ENCODE data around the gene C1orf167. TPM values are rescaled to one million over a fixed set of nuclear protein-coding genes. Genes with fewer than 3 reads are reported as not detected.
A peak's percentile ranks its signal among the peaks of the same experiment; 100 is the strongest.

The C1orf167 gene
- total and polyA plus RNA-seq, 10 of the 15 experiments (the other 5 are each of a cell fraction or from before 2014, with no cell fraction given), result 0.17 to 0.31 TPM; not detected in 8

DNA sequence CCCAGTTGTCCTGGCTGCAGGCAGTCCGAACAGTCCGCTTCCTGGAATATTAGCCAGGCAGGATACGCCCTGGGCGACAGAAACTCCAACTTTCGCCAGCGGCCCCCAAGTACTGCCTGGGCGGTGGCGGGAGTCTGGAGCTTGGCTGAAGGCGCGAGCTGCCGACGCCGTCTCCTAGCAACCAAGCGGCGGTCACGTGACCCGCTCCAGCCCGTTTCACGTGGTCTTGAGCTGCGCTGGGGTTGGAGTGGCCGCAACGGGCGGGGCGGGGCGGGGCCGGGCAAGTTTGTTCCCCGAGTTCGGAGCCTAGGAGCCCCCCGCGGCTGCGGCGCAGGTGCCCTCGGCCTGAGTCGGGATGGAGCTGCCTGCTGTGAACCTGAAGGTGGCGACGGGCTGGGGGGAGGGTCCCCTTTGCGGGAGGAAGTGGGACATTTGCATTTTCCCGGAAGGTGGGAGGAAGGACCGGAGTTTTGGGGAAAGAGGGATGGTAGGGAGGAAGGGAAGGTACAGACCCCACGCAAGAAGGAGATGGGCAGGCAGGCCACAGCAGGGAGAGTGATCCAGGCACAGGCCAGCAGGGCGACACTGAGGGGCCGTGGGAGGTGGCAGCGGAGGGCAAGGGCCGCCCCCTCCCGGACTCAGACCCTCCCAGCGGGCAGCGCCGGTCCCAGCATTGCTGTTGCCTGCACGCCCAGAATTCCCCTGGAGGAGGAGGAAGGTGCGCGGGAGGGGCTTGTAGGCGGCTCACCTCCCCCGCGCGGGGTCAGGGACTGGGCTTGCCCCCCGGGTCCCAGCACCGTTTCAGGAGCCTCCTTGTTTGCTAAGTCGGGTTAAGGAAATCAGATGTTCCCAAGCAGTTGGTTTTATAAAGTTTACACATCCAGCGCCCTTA lies 25.9 kb upstream of the C1orf167 start, which contains the start of gene AGTRAP (continued):
- TF ChIP-seq HSF1 (IDR thresholded peaks at IDR 0.05; ENCODE audit: low read depth, low read length) (no peak), RBBP5 (conservative IDR thresholded peaks at IDR 0.05) (no peak), HDGF (IDR thresholded peaks at IDR 0.05) (peak; percentile 78; the same call in 1 of the 2 replicates), SPI1 (IDR thresholded peaks at IDR 0.05; ENCODE audit: borderline replicate concordance, insufficient read depth, low read depth, low read length) (no peak), IRF3 (IDR thresholded peaks at IDR 0.05) (0 out of 2 replicates have a peak, but pooled peaks have one; percentile 30), CBFB (IDR thresholded peaks at IDR 0.05; ENCODE audit: low read depth) (no peak)
- TF ChIP-seq, protein P1, sequence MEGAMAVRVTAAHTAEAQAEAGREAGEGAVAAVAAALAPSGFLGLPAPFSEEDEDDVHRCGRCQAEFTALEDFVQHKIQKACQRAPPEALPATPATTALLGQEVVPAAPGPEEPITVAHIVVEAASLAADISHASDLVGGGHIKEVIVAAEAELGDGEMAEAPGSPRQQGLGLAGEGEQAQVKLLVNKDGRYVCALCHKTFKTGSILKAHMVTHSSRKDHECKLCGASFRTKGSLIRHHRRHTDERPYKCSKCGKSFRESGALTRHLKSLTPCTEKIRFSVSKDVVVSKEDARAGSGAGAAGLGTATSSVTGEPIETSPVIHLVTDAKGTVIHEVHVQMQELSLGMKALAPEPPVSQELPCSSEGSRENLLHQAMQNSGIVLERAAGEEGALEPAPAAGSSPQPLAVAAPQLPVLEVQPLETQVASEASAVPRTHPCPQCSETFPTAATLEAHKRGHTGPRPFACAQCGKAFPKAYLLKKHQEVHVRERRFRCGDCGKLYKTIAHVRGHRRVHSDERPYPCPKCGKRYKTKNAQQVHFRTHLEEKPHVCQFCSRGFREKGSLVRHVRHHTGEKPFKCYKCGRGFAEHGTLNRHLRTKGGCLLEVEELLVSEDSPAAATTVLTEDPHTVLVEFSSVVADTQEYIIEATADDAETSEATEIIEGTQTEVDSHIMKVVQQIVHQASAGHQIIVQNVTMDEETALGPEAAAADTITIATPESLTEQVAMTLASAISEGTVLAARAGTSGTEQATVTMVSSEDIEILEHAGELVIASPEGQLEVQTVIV (IDR thresholded peaks at IDR 0.05; ENCODE audit: borderline replicate concordance, partially characterized antibody), result no peak
